HG03196 (cell line): Measurements from ENCODE around the gene MBD2.
"Not testable (repeated sequence)": the region's sequence is repeated elsewhere in the genome, so short reads cannot be mapped to it uniquely, and the experiment has no call there.

Source experiments
- ATAC-seq: cut with Tn5 transposase; IDR thresholded peaks from one replicate; pipeline ENCODE4 v1.9.1; 2021; ENCODE audit not compliant: unreplicated experiment

Gene MBD2

DNA sequence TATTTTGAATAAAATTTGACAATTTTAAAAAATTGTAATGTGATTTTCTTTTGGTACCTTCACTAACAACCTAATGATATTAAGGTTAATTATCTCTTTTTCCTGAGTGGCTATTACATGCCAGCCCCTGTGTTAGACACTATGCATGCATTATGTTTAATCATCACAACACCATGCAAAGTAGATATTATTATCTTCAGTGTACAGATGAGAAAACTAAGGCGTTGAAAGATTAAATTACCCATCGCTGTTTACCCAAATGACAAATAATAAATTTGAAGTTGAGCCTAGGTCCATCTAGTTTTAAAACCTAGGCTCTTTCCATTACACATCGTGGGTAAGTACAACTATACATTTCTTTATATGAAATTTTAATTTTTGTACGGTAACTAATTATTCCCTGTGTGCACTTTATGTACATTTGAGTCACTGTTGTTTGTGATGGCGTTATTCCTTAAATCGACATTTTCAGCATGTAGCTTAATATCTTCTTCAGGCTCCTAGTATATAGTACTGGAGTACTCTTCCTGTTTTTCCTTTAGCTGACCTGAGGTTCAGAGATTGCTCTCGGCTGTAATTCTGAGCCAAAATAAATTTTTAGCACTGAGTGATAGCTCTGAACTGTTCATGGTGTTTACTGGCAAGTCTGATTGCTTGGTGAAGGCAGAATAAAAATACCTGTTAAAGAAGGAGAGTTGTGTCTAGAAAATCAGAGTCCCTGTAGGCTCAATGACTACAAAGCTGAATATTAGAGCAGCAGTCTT lies 13.9 kb upstream of the MBD2 start:
- no peak for ATAC-seq

DNA sequence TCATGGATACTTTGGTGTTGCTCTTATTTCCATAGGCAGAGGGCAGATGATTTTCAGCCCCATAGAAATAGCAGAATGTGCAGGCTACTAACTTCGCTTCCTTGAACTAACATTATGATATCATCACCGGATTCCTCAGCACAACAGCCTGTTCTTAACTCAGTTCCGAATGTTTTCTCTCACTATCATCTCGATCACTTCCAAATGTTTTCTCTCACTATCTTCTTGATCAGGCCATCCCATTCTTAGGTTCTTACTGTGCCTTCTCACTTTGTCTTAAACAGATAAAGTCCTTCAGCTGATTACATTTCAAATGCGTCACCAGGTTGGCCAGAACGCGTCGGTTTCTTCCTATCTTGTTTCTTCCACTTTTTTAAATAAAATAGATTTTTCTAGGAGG lies 11.4 kb upstream of the MBD2 start:
- ATAC-seq, result no peak

DNA sequence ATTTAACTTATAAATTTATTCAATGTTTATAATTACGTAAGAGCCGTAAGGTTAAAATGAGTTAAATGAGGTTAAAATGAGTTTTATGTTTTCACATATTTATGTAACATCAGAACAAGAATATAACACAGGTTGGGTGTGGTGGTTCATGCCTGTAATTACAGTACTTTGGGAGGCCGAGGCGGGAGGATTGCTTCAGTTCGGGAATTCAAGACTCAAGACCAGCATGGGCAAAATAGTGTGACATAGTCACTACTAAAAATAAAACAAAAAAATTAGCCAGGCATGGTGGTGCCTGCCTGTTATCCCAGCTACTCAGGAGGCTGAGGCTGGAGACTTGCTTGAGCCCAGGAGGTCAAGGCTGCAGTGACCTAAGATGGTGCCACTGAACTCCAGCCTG lies 9.3 kb upstream of the MBD2 start:
- no peak for ATAC-seq

DNA sequence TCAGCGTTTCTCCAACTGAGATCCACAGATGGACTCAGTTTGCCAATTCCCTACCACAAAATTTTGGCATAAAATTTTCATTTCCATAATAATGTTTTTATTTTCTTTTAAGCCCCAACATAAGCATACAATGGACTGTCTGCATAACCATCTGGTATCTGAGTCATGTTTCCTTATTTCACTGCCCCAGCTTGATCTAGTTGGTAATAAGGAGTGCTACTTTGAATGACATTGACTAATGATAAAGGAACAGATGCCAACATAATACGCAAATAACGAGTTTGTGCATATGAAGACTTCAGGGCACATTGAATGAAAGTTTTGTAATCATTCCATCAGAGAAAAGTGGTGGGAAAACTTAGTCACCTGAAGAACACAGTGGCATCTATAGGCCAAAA lies 8.8 kb upstream of the MBD2 start:
- no peak for ATAC-seq

DNA sequence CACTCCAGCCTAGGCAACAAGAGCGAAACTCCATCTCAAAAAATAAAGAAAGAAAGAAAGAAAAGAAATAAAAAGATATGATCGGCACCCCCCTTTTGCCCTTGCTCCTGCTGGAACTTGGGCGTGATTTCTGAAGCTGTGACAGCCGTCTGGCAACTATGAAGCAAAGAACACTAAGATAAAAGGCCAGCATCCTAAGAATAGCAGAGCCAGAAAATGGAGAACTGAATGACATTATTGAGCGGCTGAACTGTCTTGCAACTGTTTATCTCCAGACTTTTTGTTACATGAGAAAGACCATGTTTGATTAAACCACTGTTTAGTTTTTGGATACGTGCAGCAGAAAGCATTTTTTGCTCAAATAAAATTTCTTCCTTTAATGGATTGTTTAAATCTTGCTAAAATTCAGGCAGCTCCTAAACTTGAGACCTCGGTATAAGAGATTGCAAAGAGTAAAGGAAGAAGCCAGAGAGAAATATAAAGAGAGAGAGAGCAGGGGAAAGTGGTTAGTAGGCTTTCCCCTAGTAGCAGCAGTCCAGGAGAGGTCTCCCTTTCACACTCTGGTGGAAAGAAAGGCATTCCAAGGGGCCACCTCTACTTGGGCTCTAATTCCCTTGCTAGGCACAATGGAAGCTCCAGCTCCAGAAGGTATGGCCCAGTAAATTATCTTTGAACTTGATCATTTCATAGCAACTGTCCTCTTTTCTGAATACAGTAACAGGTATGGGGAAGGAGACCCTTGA lies 8.2 kb upstream of the MBD2 start:
- no peak for ATAC-seq

DNA sequence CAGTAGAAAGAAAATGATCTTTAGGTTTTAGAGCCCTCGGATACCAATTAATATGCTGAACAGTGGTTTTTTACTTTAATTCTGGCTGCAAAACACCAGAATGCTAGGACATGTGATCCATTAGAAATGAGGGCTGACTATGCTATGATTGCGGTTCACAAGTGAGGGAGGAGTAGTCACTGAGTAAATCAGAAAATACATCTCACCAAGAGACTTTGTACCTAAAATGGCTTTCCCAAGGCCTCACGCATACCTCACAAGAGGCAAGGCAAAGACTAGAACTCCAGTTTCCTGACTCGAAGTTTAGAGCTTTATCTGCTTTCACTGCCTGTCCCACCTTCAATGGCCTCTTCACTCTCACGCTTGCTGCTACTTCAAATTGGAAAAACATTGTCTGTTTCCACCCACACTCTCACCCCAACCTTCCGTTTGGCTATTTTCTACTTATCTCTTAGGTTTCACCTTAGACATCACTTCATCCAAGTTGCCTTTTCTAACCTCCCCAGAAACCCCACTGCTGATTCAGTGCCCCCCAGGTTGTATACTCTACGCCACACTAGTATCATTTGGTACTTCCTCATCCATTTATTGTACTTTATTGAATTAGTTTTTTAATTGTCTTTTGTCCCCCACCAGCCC lies 5.1 kb upstream of the MBD2 start:
- no peak for ATAC-seq

DNA sequence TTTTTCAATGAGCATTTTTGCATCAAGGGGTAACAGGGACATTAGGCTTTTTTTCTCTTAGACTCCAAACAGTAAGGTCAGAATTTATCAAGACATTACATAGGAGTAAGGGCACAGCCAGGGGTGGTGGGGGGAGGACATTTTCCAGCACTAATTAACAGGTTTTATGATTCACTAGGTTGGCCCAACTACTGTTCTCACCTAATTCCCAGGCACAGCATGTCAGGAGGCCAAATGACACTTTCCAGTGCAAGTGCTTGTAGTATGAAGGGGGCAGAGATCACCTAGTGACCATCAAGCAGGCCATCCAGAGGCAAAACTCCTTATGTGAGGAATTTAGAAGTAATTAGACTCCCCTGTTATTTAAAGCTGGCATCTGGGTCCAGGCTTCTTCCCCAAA lies 3.9 kb upstream of the MBD2 start:
- no peak for ATAC-seq

DNA sequence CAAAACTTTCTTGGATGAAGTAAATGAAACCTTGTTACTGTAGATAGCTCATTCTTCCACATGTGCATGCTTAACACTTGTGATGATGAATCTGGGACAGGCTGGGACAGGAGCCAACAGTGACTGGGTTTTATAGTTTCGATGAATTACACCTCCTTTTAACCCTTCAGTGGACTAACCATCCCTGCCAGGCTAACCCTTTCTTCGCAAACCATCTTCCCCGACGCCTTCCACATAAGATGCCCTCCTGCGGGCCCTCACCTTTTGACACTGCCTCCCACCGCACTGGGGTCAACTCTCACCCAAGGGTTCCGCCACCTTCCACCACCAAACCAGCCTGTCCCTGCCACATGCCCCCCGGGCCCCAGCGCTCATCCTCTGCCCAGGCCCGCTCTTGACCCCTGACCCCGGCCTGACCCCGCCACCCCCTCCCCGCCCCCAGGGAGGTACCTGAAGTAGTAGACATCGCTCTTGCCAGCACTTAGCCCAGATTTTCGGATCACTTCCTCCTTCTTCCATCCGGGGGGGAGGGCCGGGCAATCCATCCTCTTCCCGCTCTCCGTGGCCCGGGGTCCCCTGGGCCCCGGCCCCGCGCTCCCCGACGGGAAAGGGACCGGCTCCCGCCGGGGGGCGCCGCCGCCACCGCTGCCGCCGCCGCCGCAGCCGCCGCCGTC lies 764 bp downstream of the MBD2 start:
- peak; percentile 23 for ATAC-seq

DNA sequence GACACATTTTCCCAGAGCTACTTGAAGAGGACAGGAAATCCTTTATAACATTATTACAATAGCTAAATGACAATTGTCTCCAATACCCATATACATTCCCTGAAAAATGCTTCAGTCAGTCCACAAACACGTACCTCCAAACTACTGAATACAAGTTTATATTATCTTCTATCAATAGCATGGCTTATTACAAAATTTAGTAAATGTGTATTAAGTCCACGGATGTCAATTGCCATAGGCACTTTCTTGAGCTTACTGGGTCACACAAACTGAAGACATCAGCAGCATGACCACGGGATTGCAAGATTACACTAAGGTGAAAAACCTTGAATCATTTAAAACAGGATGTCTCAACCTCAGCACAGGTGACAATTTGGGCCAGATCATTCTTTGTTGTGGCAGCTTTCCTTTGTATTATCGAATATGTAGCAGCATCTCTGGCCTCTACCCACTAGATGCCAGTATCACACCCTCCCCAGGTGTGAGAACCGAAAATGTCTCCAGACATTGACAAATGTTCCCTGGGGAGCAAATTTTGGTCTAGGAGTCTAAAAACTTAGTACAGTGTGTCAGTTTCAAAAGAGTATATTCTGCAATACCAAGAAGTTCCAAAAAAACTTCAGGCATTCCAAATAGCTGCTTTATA lies 1.4 kb downstream of the MBD2 start:
- ATAC-seq, result peak; percentile 45

DNA sequence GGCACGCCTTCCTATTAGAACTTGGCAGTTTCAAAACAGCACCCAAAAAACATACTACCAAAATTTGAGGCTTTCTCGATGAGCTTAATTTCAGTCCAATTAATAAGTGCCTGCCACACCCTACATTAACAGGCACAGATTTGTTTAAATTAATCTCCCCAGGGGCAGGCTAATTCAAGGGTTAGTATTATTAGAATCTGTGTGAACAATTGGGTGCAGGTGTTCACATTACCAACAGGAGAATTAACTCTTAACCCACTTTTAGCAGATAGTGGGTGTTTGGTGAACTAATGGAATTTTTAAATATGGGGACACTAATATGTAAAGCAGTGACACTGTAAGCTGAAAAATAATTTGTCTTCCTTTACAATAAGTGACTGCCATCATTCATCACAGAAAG lies 4.1 kb downstream of the MBD2 start:
- no peak for ATAC-seq

DNA sequence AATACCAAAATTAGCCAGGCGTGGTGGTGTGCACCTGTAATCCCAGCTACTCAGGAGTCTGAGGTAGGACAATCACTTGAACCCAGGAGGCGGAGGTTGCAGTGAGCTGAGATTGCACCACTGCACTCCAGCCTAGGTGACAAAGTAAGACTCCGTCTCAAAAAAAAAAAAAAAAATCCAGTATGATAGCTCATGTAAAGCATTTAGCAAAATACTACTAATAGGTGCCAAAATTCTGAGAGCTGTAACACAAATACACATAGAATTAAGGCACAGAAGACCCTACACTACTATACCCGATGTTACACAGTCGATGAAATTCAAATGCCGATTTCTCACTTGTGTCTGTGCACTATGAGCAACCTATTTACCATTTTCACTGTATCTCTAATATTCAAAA lies 5.7 kb downstream of the MBD2 start:
- not testable (repeated sequence) for ATAC-seq

DNA sequence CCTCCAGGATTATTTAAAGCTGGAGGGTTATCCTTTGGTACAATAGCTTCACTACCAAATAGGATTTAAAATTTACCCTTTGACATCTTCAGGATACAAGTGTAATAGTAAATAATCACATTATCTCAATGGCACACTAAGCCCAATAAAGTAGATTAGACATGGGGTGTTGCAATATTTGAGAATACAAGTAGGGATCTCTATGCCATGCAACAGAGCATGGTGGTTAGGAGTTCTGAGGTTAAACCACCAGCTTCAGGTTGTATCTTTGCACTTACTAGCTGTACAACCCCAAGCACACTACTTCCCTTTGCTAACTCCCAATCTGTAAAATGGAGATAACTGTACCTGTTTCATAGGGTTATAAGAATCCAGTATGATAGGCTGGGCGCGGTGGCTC lies 6.2 kb downstream of the MBD2 start:
- ATAC-seq, result no peak

DNA sequence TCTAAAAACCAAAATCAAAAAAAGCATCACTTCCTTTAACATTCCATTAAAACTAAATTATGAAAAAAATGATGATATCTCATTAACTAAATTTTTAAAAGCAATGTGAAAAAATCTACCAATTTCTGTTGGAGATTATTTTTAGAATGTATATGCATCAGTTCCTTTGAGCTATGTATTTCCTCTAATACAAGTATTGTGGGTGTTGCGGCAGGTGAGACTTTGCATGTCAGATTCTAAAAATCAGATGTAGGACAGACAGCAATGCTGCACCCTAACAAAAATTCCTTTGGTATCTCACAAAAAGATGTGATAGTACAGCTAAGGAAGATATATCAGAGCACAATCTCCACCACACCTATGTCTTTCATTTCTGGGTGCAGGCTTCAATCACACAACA lies 6.8 kb downstream of the MBD2 start:
- peak; percentile 44 for ATAC-seq

DNA sequence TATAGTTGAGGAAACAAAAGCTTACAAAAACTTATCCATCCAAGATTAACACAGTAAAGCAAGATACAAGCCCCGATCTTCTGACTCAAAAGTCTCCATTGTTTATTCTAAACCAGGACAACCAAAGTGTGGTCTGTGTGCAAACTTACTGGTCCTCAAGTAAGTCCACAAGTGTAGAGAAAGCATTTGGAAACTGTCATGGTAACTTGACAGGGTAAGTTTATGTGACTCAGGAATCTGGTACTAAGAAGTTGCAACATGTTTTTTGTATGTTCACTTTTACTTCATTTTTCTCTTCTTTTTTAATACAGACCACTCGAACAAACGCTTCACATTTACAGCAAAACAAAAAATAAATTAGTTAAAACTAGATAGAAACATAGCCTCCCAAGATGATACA lies 9.4 kb downstream of the MBD2 start:
- no peak for ATAC-seq

DNA sequence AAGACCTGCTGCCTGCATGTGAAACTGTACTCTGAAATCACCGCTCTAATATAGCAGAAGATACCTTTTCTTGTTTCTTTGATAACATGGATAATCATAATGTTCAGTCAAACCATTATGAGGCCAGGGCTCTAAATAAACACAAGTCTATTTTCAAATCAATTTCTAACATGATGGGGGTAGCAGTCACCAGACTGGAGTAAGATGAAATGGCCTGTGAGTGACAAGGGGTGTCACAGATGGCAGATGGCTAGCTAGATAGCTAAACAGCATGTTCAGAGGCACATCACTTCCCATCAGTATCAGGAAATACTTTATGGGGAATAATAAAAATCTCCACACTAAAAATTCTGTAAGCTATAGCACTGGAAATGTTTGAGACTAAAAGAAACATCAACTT lies 14.0 kb downstream of the MBD2 start:
- ATAC-seq, result peak; percentile 28

DNA sequence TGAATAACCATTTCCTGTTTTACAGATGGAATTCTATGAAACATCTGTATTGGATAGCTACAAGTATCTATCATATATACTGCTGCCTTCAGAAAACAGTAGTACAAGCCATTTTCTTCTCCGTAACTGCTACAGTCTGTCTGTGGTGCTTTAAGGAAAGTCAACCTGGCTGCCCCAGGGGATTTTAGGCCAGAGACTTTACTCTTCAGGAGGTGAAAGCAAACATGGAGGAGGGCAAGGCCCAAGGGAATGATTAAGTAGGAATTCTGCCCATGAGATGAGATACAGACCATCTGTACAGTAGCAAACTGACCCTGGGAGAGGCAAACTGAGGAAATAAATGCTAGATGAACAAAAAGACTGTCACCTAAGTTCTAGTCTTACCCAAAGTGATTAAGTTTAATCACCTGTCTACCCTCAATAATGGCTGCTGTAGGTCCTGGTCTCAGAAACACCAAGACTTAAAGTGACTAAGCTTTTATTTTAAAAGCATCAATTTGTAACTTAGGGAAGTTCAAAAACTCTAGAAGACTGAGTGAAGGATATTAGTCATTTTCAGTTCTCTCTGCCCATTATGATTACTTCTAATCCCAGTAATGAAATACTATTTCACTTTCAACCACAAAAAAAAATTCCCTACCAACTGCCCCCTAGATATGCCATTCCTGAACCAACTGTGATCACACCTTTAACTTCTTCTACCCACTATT lies 14.8 kb downstream of the MBD2 start:
- peak; percentile 82 for ATAC-seq

DNA sequence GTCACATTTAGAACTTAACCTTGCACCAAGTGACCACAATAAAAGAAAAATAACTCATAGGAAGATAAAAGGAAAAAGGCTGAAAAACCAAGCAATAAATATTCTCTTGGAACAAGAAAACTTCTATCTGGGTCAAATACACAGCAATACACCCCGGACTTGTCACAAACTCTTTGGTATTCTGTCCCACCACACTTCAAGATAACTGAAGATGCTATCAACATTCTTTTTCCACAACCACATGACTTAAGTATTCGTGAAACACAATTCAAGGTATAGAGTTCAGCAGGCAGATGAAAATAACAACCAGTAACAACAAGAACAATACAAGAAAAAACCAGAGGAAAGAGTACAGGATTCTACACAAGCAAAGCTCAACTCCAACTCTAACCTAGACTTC lies 18.0 kb downstream of the MBD2 start:
- no peak for ATAC-seq

DNA sequence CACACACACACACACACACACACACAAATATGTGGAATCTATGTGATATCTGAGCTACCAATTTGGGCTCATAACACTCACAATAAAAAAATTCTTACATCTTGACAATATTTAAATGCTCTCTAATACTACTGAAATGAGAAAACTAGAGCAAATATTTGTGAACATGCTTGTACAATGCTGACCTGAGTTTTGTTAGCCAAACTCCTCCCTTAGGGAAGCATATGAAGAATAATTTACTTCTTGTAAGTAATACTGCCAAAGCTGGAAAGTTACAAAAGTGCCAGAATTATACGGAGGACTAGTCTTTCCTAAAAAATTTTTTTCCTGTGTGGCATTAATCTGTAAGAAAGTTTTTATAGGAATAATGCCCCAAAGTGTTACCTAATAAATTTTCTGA lies 18.5 kb downstream of the MBD2 start:
- ATAC-seq, result no peak

DNA sequence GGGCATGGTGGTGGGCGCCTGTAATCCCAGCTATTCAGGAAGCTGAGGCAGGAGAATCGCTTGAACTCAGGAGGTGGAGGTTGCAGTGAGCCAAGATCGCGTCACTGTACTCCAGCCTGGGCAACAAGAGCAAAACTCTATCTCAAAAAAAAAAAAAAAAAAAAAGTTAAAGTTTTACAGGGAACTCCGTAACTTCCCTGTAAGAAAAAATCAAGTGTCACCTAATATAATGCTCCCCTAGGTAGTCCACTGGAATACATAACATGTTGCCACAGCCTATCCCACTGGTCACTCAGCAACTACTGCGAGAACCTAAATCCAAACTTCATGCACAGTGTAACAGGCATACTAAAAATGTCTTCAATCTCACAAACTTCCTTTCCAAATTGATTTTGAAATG lies 19.0 kb downstream of the MBD2 start:
- ATAC-seq, result not testable (repeated sequence)

DNA sequence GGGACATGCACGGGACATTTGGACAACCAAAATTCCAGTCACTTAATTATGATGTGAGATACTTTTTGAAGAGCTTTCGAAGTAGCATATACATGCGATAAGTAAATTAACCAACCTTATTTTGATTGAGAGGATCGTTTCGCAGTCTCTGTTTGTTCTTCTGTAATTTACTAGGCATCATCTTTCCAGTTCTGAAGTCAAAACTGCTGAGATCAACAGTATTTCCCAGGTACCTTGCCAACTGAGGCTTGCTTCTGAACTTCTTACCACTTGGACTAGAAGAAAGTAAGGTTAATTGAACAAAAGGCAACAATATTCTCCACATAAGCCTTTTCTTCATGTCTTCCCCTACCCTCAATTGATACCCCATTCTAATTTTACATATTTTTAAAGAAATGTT lies 19.6 kb downstream of the MBD2 start:
- ATAC-seq, result no peak

DNA sequence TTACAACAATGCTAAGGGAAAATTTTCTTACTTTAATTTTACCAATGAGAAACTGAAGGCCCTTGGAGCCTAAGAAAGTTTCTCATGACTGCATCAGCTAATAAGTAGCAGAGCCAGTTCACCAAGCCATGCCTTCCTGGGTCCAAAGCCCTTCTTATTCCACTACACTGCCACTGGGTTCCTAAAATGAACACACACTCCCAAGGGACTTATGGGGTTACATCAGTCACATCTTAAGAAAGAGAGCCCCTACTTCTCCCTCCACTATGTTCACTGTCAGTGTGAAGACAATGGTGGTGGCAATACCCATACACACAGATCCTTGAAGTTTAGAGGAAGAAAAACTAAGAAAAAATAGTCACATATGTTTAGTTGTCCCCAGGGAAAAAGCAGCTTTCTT lies 20.6 kb downstream of the MBD2 start:
- ATAC-seq, result peak; percentile 76
